Smooth muscle cell (in vitro differentiated cells): Measurements from ENCODE around the gene SRF. TPM values are rescaled to one million over a fixed set of nuclear protein-coding genes. Genes with fewer than 3 reads are reported as not detected.

ENCODE experiments used
- DNase-seq: peaks from one replicate; lab custom pipeline; 2025; ENCODE audit not compliant: unreplicated experiment; lab: John Stamatoyannopoulos, UW
- H2AFZ ChIP-seq: fragments of 200-600 bp; sonication (generic); 2 replicates; pipeline ENCODE4 v1.6.0; 2016; ENCODE audit warnings: antibody characterized with exemption, low read depth, mild to moderate bottlenecking
- H3F3A ChIP-seq: fragments of 200-600 bp; sonication (generic); 2 replicates; pipeline ENCODE4 v1.6.0; 2017; ENCODE audit warnings: antibody characterized with exemption, low read depth
- H3K27ac ChIP-seq: fragments of 200-600 bp; sonication (generic); 2 replicates; pipeline ENCODE4 v1.5.1; 2016; ENCODE audit warnings: low read depth, mild to moderate bottlenecking
- H3K27me3 ChIP-seq: fragments of 200-600 bp; sonication (generic); 2 replicates; pipeline ENCODE4 v1.6.1; 2016; ENCODE audit warnings: low read depth, mild to moderate bottlenecking
- H3K36me3 ChIP-seq: fragments of 200-600 bp; sonication (generic); 2 replicates; pipeline ENCODE4 v1.5.1; 2016; ENCODE audit warnings: low read depth
- H3K4me1 ChIP-seq: fragments of 200-600 bp; sonication (generic); 2 replicates; pipeline ENCODE4 v1.5.1; 2016; ENCODE audit warnings: low read depth
- H3K4me2 ChIP-seq: fragments of 200-600 bp; sonication (generic); 2 replicates; pipeline ENCODE4 v1.6.0; 2016; ENCODE audit warnings: mild to moderate bottlenecking
- H3K4me3 ChIP-seq: fragments of 200-600 bp; sonication (generic); 2 replicates; pipeline ENCODE4 v1.5.1; 2016; ENCODE audit warnings: mild to moderate bottlenecking
- H3K79me2 ChIP-seq: fragments of 200-600 bp; sonication (generic); 2 replicates; pipeline ENCODE4 v1.6.0; 2016; ENCODE audit warnings: low read depth, mild to moderate bottlenecking
- H3K9ac ChIP-seq: fragments of 200-600 bp; sonication (generic); 2 replicates; pipeline ENCODE4 v1.6.0; 2016; ENCODE audit warnings: low read depth
- H3K9me3 ChIP-seq: fragments of 200-600 bp; sonication (generic); replicated peaks from 2 replicates; pipeline ENCODE4 v1.5.1; 2016; ENCODE audit warnings: low read depth
- H4K20me1 ChIP-seq: fragments of 200-600 bp; sonication (generic); 2 replicates; pipeline ENCODE4 v1.6.0; 2016; ENCODE audit warnings: low read depth
- CTCF ChIP-seq: fragments of 200-600 bp; sonication (generic); IDR thresholded peaks from 2 replicates; pipeline ENCODE4 v1.5.1; 2017; ENCODE audit warnings: borderline replicate concordance, mild to moderate bottlenecking, antibody characterized with exemption; ENCODE audit not compliant: insufficient read depth, poor library complexity, severe bottlenecking
- WGBS: methylation state at CpG from one replicate; pipeline ENCODE4 v1.1.7; 2016; ENCODE audit warnings: low lambda C conversion rate; 5-methylcytosine and 5-hydroxymethylcytosine counted together
- polyA plus RNA-seq: library from polyadenylated mRNA; unstranded; fragments of >200 nt; fragmentation: Nextera tagmentation; extraction: Ambion mirVana; gene quantifications from 2 replicates; pipeline ENCODE4 v1.2.1, GENCODE V29; 2016
- total RNA-seq: library from RNA; depleted of rRNA; stranded (reverse); fragments of >200 nt; gene quantifications from 2 replicates; pipeline ENCODE4 v1.2.3, GENCODE V29; 2014

Gene SRF
- total and polyA plus RNA-seq, 2 experiments from 2014 or later = 6.8 to 22.9 TPM

- Histone ChIP-seq H3K36me3 (no peaks in the 10 kb centered on the region), H3K4me2 (peak overlapping the region; percentile 84), H3K4me3 (no peak overlapping the region), H3F3A (peaks cover 17% of the 10 kb centered on the region), H3K9ac (no peak overlapping the region), H4K20me1 (no peaks in the 10 kb centered on the region), H2AFZ (no peak overlapping the region), H3K27me3 (no peaks in the 10 kb centered on the region), H3K4me1 (peaks cover 7% of the 10 kb centered on the region), H3K27ac (no peak overlapping the region), H3K79me2 (no peaks in the 10 kb centered on the region), H3K9me3 (no peaks in the 10 kb centered on the region)
- DNase-seq = no peak
- no peak for TF ChIP-seq CTCF
- WGBS = 100% methylated on average over 3 of the region's 4 CpGs
Measured at GRCh38 chr6:43183441-43183840, 12.4 kb downstream of the SRF start.

GRCh38 chr6:43184268-43184985 is 13.4 kb downstream of the SRF start:
- peaks cover 7% of the 10 kb centered on the region for H3K4me1 ChIP-seq

GRCh38 chr6:43185391-43185985 is 14.4 kb downstream of the SRF start:
- no peaks in the 10 kb centered on the region for H3K27me3 ChIP-seq
- H3K9me3 ChIP-seq = no peaks in the 10 kb centered on the region
- no peaks in the 10 kb centered on the region for H3K79me2 ChIP-seq
- H2AFZ ChIP-seq = no peak overlapping the region
- TF ChIP-seq CTCF = no peak
- H3K27ac ChIP-seq = no peak overlapping the region
- no peak overlapping the region for H3K4me2 ChIP-seq
- no peak overlapping the region for H3K4me3 ChIP-seq
- 87% methylated on average over 5 of the region's 5 CpGs for WGBS
- DNase-seq = no peak
- no peaks in the 10 kb centered on the region for H3K36me3 ChIP-seq
- H3K9ac ChIP-seq = no peak overlapping the region
- H3K4me1 ChIP-seq = peaks cover 7% of the 10 kb centered on the region
- peaks cover 7% of the 10 kb centered on the region for H3F3A ChIP-seq
- no peaks in the 10 kb centered on the region for H4K20me1 ChIP-seq

More at GRCh38 chr6:43184268-43184985, 13.4 kb downstream of the SRF start:
- H3K9ac ChIP-seq = no peak overlapping the region
- no peaks in the 10 kb centered on the region for H3K36me3 ChIP-seq
- H2AFZ ChIP-seq = no peak overlapping the region
- no peak for DNase-seq
- 94% methylated on average over 21 of the region's 21 CpGs for WGBS
- H3K27ac ChIP-seq = no peak overlapping the region
- no peak for TF ChIP-seq CTCF
- no peaks in the 10 kb centered on the region for H3K9me3 ChIP-seq
- H3K79me2 ChIP-seq = no peaks in the 10 kb centered on the region
- no peaks in the 10 kb centered on the region for H4K20me1 ChIP-seq
- H3K4me3 ChIP-seq = no peak overlapping the region
- H3K4me2 ChIP-seq = no peak overlapping the region
- H3K27me3 ChIP-seq = no peaks in the 10 kb centered on the region
- H3F3A ChIP-seq = peaks cover 12% of the 10 kb centered on the region
